GM10266 (cell line): ENCODE results near the gene ECD.

Experiments used
- DNase-seq: peaks from one replicate; pipeline ENCODE4 v3.0.0; 2012; ENCODE audit errors: extremely low spot score
- TF ChIP-seq, protein P1 (sequence below): IDR thresholded peaks from 2 replicates; pipeline ENCODE4 v1.5.1; 2012; ENCODE audit warnings: mild to moderate bottlenecking, low read depth; ENCODE audit not compliant: control insufficient read depth, insufficient read depth; ENCODE audit errors: missing control alignments

Gene ECD

DNA sequence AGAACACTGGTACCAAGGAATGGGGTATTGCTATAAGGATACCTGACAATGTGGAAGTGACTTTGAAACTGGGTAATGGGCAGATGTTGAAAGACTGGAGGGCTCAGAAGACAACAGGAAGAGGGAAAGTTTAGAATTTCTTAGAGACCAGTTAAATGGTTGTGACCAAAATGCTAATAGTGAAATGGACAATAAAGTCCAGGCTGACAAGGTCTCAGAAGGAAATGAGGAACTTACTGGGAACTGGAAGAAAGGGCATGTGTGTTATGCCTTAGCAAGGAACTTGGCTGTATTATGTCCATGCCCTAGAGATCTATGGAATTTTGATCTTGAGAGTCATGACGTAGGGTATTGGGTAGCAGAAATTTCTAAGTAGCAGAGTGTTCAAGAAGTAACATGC lies 38.1 kb upstream of the ECD start:
- TF ChIP-seq, protein P1, sequence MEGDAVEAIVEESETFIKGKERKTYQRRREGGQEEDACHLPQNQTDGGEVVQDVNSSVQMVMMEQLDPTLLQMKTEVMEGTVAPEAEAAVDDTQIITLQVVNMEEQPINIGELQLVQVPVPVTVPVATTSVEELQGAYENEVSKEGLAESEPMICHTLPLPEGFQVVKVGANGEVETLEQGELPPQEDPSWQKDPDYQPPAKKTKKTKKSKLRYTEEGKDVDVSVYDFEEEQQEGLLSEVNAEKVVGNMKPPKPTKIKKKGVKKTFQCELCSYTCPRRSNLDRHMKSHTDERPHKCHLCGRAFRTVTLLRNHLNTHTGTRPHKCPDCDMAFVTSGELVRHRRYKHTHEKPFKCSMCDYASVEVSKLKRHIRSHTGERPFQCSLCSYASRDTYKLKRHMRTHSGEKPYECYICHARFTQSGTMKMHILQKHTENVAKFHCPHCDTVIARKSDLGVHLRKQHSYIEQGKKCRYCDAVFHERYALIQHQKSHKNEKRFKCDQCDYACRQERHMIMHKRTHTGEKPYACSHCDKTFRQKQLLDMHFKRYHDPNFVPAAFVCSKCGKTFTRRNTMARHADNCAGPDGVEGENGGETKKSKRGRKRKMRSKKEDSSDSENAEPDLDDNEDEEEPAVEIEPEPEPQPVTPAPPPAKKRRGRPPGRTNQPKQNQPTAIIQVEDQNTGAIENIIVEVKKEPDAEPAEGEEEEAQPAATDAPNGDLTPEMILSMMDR: no peak
- no peak for DNase-seq

DNA sequence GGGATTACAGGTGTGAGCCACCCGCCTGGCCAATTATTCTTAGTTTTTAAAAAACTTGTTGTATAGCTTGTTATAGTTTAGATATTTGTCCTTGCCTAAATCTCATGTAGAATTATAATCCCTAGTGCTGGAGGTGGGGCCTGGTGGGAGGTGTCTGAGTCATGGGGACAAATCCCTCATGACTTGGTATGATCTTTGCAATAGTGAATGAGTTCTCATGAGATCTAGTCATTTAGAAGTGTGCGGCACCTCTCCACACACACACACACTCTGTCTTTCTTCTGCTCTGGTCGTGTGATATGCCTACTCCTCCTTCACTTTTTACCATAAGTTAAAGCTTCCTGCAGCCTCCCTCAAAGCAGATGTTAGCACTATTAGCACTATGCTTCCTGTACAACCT lies 37.3 kb upstream of the ECD start:
- TF ChIP-seq, protein P1: no peak
- no peak for DNase-seq

- TF ChIP-seq, protein P1: no peak
- DNase-seq: no peak
These were observed 22.4 kb upstream of the ECD start for GRCh38 chr10:73190188-73190587.

- TF ChIP-seq, protein P1: no peak
- DNase-seq: no peak
These were observed 18.5 kb upstream of the ECD start for GRCh38 chr10:73186266-73186665.

GRCh38 chr10:73183667-73184281 lies 16.0 kb upstream of the ECD start:
- DNase-seq: no peak
- TF ChIP-seq, protein P1: no peak

DNA sequence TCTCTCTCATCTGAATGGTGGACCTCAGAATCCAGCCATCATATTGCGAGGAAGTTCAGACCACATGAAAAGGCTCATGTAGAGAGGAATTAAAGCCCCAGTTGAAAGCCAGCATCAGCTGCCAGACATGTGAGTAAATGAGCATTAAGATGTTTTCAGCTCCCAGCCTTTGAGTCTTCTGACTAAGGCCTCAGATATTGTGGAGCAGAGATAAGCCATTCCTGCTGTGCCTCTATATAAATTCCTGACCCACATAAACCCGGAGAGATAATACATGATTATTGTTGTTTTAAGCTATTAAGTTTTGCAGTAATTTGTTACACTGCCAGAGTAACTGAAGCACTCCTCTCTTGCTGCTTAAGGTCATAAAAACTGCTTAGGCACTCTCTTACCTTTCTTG lies 14.8 kb upstream of the ECD start:
- DNase-seq: no peak

More for the DNA sequence above, 14.8 kb upstream of the ECD start:
- TF ChIP-seq, protein P1: no peak
